Ectodermal cell (in vitro differentiated cells): Measurements from ENCODE around the gene DEFB125.

Source experiments
- H3K27ac ChIP-seq: 2 replicates; pipeline ENCODE4 v1.7.0; 2013; ENCODE audit warnings: mild to moderate bottlenecking, low read depth, low read length; ENCODE audit not compliant: insufficient read depth, poor library complexity, severe bottlenecking
- H3K27me3 ChIP-seq: 2 replicates; pipeline ENCODE4 v1.7.0; 2013; ENCODE audit warnings: mild to moderate bottlenecking, low read length; ENCODE audit not compliant: insufficient read depth, control insufficient read depth, poor library complexity, severe bottlenecking
- H3K36me3 ChIP-seq: one replicate; pipeline ENCODE4 v1.7.0; 2013; ENCODE audit warnings: low read length; ENCODE audit not compliant: control insufficient read depth, insufficient read depth
- H3K4me1 ChIP-seq: one replicate; pipeline ENCODE4 v1.7.0; 2013; ENCODE audit warnings: low read length; ENCODE audit not compliant: control insufficient read depth, insufficient read depth
- H3K4me3 ChIP-seq: 2 replicates; pipeline ENCODE4 v1.7.0; 2013; ENCODE audit warnings: low read depth, low read length, control low read depth; ENCODE audit not compliant: insufficient read depth
- H3K9me3 ChIP-seq: 2 replicates; pipeline ENCODE4 v1.7.0; 2013; ENCODE audit warnings: mild to moderate bottlenecking, low read length, moderate library complexity; ENCODE audit not compliant: control insufficient read depth
- WGBS, 2 experiments: methylation state at CpG; one replicate each; pipeline ENCODE4 v1.1.7; 2013; ENCODE audit warnings: missing lambda C conversion rate in 2 of 2; 5-methylcytosine and 5-hydroxymethylcytosine counted together

DEFB125 gene

GRCh38 chr20:145877-146276 lies 58.4 kb downstream of the DEFB125 start:
- Histone ChIP-seq H3K27ac (no peak overlapping the region), H3K4me1 (peaks cover 9% of the 10 kb centered on the region), H3K36me3 (no peaks in the 10 kb centered on the region), H3K9me3 (no peaks in the 10 kb centered on the region), H3K4me3 (no peak overlapping the region), H3K27me3 (no peaks in the 10 kb centered on the region)
- WGBS, 2 experiments: 66 to 80% methylated on average over 2 of the region's 2 CpGs
